Measurements from ENCODE around the gene MBP. TPM values are rescaled to one million over a fixed set of nuclear protein-coding genes. Genes with fewer than 3 reads are reported as not detected.

The MBP gene
- total and polyA plus RNA-seq, 8 donors, result 6.3 to 33.5 (median 20.7) TPM

- no peak for TF ChIP-seq CTCF (IDR thresholded peaks at IDR 0.05)
- intact Hi-C loops (cut with DNase I), result no loop called here
- Histone ChIP-seq H3K36me3 (no peaks in the 10 kb centered on the region), H3K4me1 (no peaks in the 10 kb centered on the region), H3K27me3 (no peaks in the 10 kb centered on the region), H3K27ac (no peak overlapping the region), H3K9me3 (no peaks in the 10 kb centered on the region), H3K4me3 (no peak overlapping the region)
- ATAC-seq, result no peak
- no peak for FAIRE-seq
- 86 to 91% methylated on average over 22 of the region's 22 CpGs for WGBS, 2 donors
- no peak for DNase-seq
Measured at GRCh38 chr18:77151772-77152520, 19.4 kb upstream of the MBP start.

- DNase-seq (no peak), ATAC-seq (no peak), FAIRE-seq (no peak)
- Histone ChIP-seq H3K27ac (no peak overlapping the region), H3K36me3 (no peaks in the 10 kb centered on the region), H3K9me3 (no peaks in the 10 kb centered on the region), H3K27me3 (no peaks in the 10 kb centered on the region), H3K4me3 (no peak overlapping the region), H3K4me1 (no peaks in the 10 kb centered on the region)
- TF ChIP-seq CTCF (IDR thresholded peaks at IDR 0.05), result no peak
- 85 to 91% methylated on average over 8 of the region's 8 CpGs for WGBS, 2 donors
- intact Hi-C loops (cut with DNase I), result no loop called here
Measured at GRCh38 chr18:77151033-77151771, 18.6 kb upstream of the MBP start.

GRCh38 chr18:77150588-77150987, 18.0 kb upstream of the MBP start:
- Histone ChIP-seq H3K27ac (no peak overlapping the region), H3K9me3 (no peaks in the 10 kb centered on the region), H3K27me3 (no peaks in the 10 kb centered on the region), H3K4me3 (no peak overlapping the region), H3K4me1 (no peaks in the 10 kb centered on the region), H3K36me3 (no peaks in the 10 kb centered on the region)
- 79 to 81% methylated on average over 4 of the region's 4 CpGs for WGBS, 2 donors
- no peak for TF ChIP-seq CTCF (IDR thresholded peaks at IDR 0.05)
- ATAC-seq (no peak), FAIRE-seq (no peak), DNase-seq (no peak)
- intact Hi-C loops (cut with DNase I), result no loop called here

GRCh38 chr18:77148289-77148688, 15.7 kb upstream of the MBP start:
- WGBS, 2 donors, result 91 to 95% methylated on average over 2 of the region's 2 CpGs
- H3K27me3 ChIP-seq, result no peaks in the 10 kb centered on the region
- TF ChIP-seq CTCF (IDR thresholded peaks at IDR 0.05), result no peak
- no peak for DNase-seq
- no peaks in the 10 kb centered on the region for H3K36me3 ChIP-seq
- no peak for FAIRE-seq
- no peaks in the 10 kb centered on the region for H3K4me1 ChIP-seq
- no peaks in the 10 kb centered on the region for H3K9me3 ChIP-seq
- intact Hi-C loops (cut with DNase I), result no loop called here
- H3K4me3 ChIP-seq, result no peak overlapping the region
- ATAC-seq, result no peak
- no peak overlapping the region for H3K27ac ChIP-seq

GRCh38 chr18:77147418-77147852, 14.9 kb upstream of the MBP start:
- Histone ChIP-seq H3K4me1 (no peaks in the 10 kb centered on the region), H3K27me3 (no peaks in the 10 kb centered on the region), H3K36me3 (no peaks in the 10 kb centered on the region), H3K27ac (no peak overlapping the region), H3K4me3 (no peak overlapping the region), H3K9me3 (no peaks in the 10 kb centered on the region)
- DNase-seq, result no peak
- peak in 1 of 4 donors; percentile 38 for ATAC-seq
- no peak for FAIRE-seq
- TF ChIP-seq CTCF (IDR thresholded peaks at IDR 0.05), result no peak
- WGBS, 2 donors, result 84 to 98% methylated on average over 3 of the region's 3 CpGs
- intact Hi-C loops (cut with DNase I), result no loop called here
